HEK293 (cell line): ENCODE measurements around the gene ARHGAP30.

Source experiments
- CTCF ChIA-PET: fragments of 350-600 bp; formaldehyde crosslinking; extraction: SDS; loops from one replicate; lab custom pipeline; 2021; ENCODE audit warnings: antibody characterized with exemption; lab: Yijun Ruan, JAX
- POLR2A ChIA-PET: fragments of 300-600 bp; formaldehyde crosslinking; extraction: SDS; loops from one replicate; lab custom pipeline; 2020; ENCODE audit warnings: antibody characterized with exemption, inconsistent platforms; lab: Yijun Ruan, JAX
- H3K27ac ChIP-seq: fragments of 200-500 bp; sonication (Bioruptor generic); 2 replicates; pipeline ENCODE4 v1.5.1; 2014; ENCODE audit warnings: low read depth, low read length, control low read depth, inconsistent platforms; ENCODE audit errors: extremely low read depth
- H3K36me3 ChIP-seq, 2 experiments: fragments of 200-500 bp in 1 of 2; sonication (Bioruptor generic) in 1 of 2; 1 replicate in 1 of 2; 2 replicates in 1 of 2; pipeline ENCODE4 v1.5.1; 2014 to 2017; ENCODE audit warnings: inconsistent platforms in 2 of 2, low read length in 2 of 2; ENCODE audit not compliant: control insufficient read depth in 2 of 2, insufficient read depth in 1 of 2
- H3K4me1 ChIP-seq: fragments of 200-500 bp; sonication (Bioruptor generic); 2 replicates; pipeline ENCODE4 v1.5.1; 2014; ENCODE audit warnings: mild to moderate bottlenecking, low read length, inconsistent platforms; ENCODE audit not compliant: control insufficient read depth, insufficient read depth
- H3K4me3 ChIP-seq: 2 replicates; pipeline ENCODE4 v1.5.1; 2011; ENCODE audit warnings: low read depth, mild to moderate bottlenecking, control low read depth, low read length, moderate library complexity
- H3K9me3 ChIP-seq: fragments of 200-500 bp; sonication (Bioruptor generic); 2 replicates; pipeline ENCODE4 v1.5.1; 2014; ENCODE audit warnings: low read depth, low read length, inconsistent platforms; ENCODE audit not compliant: control insufficient read depth, insufficient read depth
- GLI2 ChIP-seq: fragments of 450-650 bp; formaldehyde crosslinking; IDR thresholded peaks from 2 replicates; pipeline ENCODE4; 2017; ENCODE audit warnings: missing biosample characterization, missing genetic modification characterization, low read depth, borderline replicate concordance
- GLIS2 ChIP-seq: fragments of 450-650 bp; formaldehyde crosslinking; IDR thresholded peaks from 2 replicates; pipeline ENCODE4 v1.5.1; 2016; ENCODE audit warnings: missing biosample characterization, missing genetic modification characterization
- HOXC10 ChIP-seq: sonication (generic); formaldehyde crosslinking; IDR thresholded peaks from 2 replicates; pipeline ENCODE4 v1.8.1; 2023; ENCODE audit warnings: mild to moderate bottlenecking, missing genetic modification reagents
- MZF1 ChIP-seq: fragments of 450-650 bp; formaldehyde crosslinking; IDR thresholded peaks from 2 replicates; pipeline ENCODE4 v1.5.1; 2017; ENCODE audit warnings: missing biosample characterization, missing genetic modification characterization, borderline replicate concordance
- SP2 ChIP-seq: fragments of 450-650 bp; formaldehyde crosslinking; IDR thresholded peaks from 2 replicates; pipeline ENCODE4 v1.5.1; 2016; ENCODE audit warnings: missing biosample characterization, missing genetic modification characterization
- ZBTB44 ChIP-seq: fragments of 450-650 bp; IDR thresholded peaks from 2 replicates; pipeline ENCODE4 v1.5.1; 2018; ENCODE audit warnings: missing biosample characterization, mild to moderate bottlenecking, missing genetic modification characterization
- ZFP69B ChIP-seq: fragments of 450-650 bp; formaldehyde crosslinking; IDR thresholded peaks from 2 replicates; pipeline ENCODE4 v1.5.1; 2016; ENCODE audit warnings: missing biosample characterization, missing genetic modification characterization
- ZNF155 ChIP-seq: fragments of 450-650 bp; formaldehyde crosslinking; IDR thresholded peaks from 2 replicates; pipeline ENCODE4 v1.5.1; 2016; ENCODE audit warnings: missing biosample characterization, missing genetic modification characterization
- ZNF23 ChIP-seq: fragments of 450-650 bp; formaldehyde crosslinking; IDR thresholded peaks from 2 replicates; pipeline ENCODE4 v1.5.1; 2016; ENCODE audit warnings: missing biosample characterization, missing genetic modification characterization, borderline replicate concordance
- ZNF530 ChIP-seq: fragments of 450-650 bp; formaldehyde crosslinking; IDR thresholded peaks from 2 replicates; pipeline ENCODE4 v1.5.1; 2016; ENCODE audit warnings: low read depth, missing biosample characterization, missing genetic modification characterization
- ZNF561 ChIP-seq: fragments of 450-650 bp; IDR thresholded peaks from 2 replicates; pipeline ENCODE4 v1.5.1; 2018; ENCODE audit warnings: missing biosample characterization, missing genetic modification characterization, borderline replicate concordance
- ZNF658 ChIP-seq: fragments of 450-650 bp; formaldehyde crosslinking; IDR thresholded peaks from 2 replicates; pipeline ENCODE4; 2016; ENCODE audit warnings: missing biosample characterization, missing genetic modification characterization
- ZSCAN5A ChIP-seq: fragments of 450-650 bp; formaldehyde crosslinking; IDR thresholded peaks from 2 replicates; pipeline ENCODE4 v1.5.1; 2016; ENCODE audit warnings: missing biosample characterization, missing genetic modification characterization
- TF ChIP-seq, protein P1 (sequence below): fragments of 450-650 bp; formaldehyde crosslinking; IDR thresholded peaks from 2 replicates; pipeline ENCODE4 v1.5.0; 2017; ENCODE audit warnings: missing biosample characterization, missing genetic modification characterization, borderline replicate concordance
- TF ChIP-seq, protein P2 (sequence below): fragments of 450-650 bp; formaldehyde crosslinking; IDR thresholded peaks from 2 replicates; pipeline ENCODE4 v1.5.1; 2016; ENCODE audit warnings: missing biosample characterization, missing genetic modification characterization

Gene ARHGAP30

DNA sequence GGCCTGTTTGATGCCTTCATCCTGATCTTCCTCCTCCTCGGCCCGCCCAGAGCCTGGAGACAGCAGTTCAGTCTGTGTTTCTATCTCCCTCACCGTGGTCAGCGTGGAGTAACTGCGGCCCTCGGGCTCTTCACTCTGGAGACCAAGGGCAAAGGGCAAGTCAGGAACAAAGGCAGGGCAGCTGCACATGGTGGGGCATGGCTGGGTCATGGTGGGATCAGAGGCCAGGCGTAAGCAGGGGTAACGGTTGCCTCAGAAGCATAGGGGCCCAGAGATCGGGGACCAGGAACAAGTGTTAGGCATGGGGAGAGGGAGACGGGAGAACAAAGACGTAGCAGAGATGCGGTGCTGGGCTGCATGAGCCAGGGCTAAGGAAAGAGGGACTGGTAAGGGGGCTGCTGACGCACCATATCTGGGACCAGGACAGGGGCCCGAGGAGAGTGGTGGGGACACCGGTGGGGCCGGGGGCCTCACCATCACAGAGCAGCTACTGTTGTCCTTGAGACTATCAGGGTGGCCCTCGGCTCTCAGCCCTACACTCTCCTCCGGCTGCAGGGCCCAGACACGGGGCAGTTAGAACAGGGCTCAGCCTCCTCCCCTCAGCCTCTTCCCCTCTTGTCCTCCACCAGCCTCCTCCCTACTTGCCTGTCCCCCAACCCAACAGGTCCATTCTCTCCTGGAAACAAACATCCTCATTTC is 3.2 kb upstream of the ARHGAP30 start:
- H3K4me3 ChIP-seq: peak overlapping the region; percentile 39
- no peak overlapping the region for H3K27ac ChIP-seq
- POLR2A ChIA-PET: no interaction called here
- CTCF ChIA-PET: interaction anchor here (1.1 to 6.1 kb wide), 4 partner anchors 9 to 75 kb away, joined by 3 to 56 read pairs (median 4); partner anchors contain the start of genes KLHDC9 and USF1
- no peaks in the 10 kb centered on the region for H3K9me3 ChIP-seq
- peaks cover 0 to 13% of the 10 kb centered on the region in 2 experiments; a peak in 1 of 3 replicates for H3K36me3 ChIP-seq
- no peaks in the 10 kb centered on the region for H3K4me1 ChIP-seq
- TF ChIP-seq HOXC10 (no peak), ZNF155 (tag by site-specific recombination) (no peak), ZNF658 (tag by site-specific recombination) (no peak), GLIS2 (tag by site-specific recombination) (no peak), GLI2 (tag by site-specific recombination) (no peak), ZBTB44 (tag by site-specific recombination) (no peak), MZF1 (no peak), ZNF530 (tag by site-specific recombination) (no peak), ZNF23 (tag by site-specific recombination) (no peak), SP2 (tag by site-specific recombination) (no peak), ZNF561 (tag by site-specific recombination) (no peak)
- TF ChIP-seq, protein P1, sequence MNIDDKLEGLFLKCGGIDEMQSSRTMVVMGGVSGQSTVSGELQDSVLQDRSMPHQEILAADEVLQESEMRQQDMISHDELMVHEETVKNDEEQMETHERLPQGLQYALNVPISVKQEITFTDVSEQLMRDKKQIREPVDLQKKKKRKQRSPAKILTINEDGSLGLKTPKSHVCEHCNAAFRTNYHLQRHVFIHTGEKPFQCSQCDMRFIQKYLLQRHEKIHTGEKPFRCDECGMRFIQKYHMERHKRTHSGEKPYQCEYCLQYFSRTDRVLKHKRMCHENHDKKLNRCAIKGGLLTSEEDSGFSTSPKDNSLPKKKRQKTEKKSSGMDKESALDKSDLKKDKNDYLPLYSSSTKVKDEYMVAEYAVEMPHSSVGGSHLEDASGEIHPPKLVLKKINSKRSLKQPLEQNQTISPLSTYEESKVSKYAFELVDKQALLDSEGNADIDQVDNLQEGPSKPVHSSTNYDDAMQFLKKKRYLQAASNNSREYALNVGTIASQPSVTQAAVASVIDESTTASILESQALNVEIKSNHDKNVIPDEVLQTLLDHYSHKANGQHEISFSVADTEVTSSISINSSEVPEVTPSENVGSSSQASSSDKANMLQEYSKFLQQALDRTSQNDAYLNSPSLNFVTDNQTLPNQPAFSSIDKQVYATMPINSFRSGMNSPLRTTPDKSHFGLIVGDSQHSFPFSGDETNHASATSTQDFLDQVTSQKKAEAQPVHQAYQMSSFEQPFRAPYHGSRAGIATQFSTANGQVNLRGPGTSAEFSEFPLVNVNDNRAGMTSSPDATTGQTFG (tag by site-specific recombination): no peak

- Histone ChIP-seq H3K9me3 (no peaks in the 10 kb centered on the region), H3K36me3 (peaks cover 0 to 13% of the 10 kb centered on the region in 2 experiments; a peak in 1 of 3 replicates), H3K4me1 (no peaks in the 10 kb centered on the region), H3K27ac (no peak overlapping the region), H3K4me3 (no peak overlapping the region; the same call in 1 of the 2 replicates)
- CTCF ChIA-PET: interaction anchor here (0.6 to 6.1 kb wide), 15 partner anchors 10 to 704 kb away, joined by 3 to 56 read pairs (median 4); partner anchors contain the start of genes F11R and KLHDC9
- POLR2A ChIA-PET: no interaction called here
- TF ChIP-seq ZSCAN5A (tag by site-specific recombination) (no peak), ZFP69B (no peak)
- TF ChIP-seq, protein P2, sequence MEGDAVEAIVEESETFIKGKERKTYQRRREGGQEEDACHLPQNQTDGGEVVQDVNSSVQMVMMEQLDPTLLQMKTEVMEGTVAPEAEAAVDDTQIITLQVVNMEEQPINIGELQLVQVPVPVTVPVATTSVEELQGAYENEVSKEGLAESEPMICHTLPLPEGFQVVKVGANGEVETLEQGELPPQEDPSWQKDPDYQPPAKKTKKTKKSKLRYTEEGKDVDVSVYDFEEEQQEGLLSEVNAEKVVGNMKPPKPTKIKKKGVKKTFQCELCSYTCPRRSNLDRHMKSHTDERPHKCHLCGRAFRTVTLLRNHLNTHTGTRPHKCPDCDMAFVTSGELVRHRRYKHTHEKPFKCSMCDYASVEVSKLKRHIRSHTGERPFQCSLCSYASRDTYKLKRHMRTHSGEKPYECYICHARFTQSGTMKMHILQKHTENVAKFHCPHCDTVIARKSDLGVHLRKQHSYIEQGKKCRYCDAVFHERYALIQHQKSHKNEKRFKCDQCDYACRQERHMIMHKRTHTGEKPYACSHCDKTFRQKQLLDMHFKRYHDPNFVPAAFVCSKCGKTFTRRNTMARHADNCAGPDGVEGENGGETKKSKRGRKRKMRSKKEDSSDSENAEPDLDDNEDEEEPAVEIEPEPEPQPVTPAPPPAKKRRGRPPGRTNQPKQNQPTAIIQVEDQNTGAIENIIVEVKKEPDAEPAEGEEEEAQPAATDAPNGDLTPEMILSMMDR (tag by site-specific recombination): peak; percentile 44; the same call in 1 of the 2 replicates
Observed at GRCh38 chr1:161071886-161072371, 2.2 kb upstream of the ARHGAP30 start.
